GM21723 (cell line): ENCODE results near the gene PDE4A.
"Not testable (repeated sequence)": the region's sequence is repeated elsewhere in the genome, so short reads cannot be mapped to it uniquely, and the experiment has no call there.

Experiments used
- ATAC-seq: cut with Tn5 transposase; IDR thresholded peaks from one replicate; pipeline ENCODE4 v1.9.1; 2021; ENCODE audit warnings: mild to moderate bottlenecking, moderate library complexity; ENCODE audit not compliant: unreplicated experiment

PDE4A gene

DNA sequence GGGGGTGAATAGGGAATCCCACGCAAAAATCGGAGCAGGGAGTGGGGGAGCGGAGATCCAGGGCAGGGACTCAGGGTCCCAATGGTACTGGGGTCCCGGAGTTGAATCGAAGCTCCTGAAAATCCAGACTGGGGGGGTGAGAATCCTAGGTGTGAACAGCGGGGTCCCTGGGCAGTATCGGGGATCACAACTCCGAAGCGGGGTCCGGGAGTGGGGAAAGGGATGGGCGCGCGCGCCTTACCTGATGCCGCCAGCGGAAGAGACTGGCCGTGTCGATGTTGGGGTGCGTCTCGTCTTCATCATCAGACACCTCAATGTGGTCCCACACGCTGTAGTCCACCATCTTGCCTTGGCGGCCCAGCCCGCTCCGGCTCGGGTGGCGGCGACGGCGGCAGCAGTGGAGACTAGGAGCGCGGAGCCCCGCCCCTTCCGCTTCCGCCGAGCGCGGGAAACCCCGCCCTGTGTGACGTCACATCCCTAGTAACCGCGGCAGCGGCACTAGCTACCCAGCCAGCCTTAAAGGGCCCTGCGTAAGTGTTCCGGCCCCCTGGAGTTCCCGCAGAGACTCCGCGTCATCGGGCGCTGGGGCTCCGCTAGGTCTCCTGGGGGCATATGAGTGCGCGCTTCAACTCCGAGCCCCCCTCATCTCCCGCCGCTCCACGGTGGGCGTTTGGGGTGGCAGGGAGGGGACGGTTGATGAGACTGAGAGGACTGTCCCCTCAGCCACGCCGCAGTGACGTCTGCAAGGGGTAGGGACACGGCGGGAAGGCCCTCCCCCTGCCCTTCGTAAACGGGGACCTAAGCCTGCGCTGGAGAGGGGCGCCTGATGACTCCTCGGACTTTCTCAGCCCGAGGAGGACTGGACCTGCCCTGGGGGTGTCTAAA is 17.0 kb upstream of the PDE4A start, which contains the start of gene CDC37:
TSS of gene CDC37 (minus strand) at position 406 of the 885 bp plus-strand sequence. CDS start at position 343, 63 bp downstream.
- ATAC-seq, result peak; percentile 67

- ATAC-seq, result no peak
These were observed 15.2 kb upstream of the PDE4A start for GRCh38 chr19:10404888-10405820.

DNA sequence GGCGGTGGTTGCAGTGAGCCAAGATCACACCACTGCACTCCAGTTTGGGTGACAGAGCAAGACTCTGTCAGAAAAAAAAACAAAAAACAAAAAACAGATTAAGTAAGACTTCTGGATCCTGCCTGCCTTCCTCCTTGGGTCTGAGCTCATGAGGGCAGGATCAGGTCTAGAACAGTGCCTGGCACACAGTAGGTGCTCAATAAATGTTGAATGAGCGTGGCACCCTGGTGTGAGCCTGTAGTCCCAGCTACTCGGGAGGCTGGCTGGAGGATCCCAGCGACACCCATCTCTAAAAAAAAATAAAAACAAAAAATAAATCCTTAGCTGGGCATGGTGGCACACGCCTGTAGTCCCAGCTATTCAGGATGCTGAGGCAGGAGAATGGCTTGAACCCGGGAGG is 14.1 kb upstream of the PDE4A start:
- ATAC-seq, result no peak

DNA sequence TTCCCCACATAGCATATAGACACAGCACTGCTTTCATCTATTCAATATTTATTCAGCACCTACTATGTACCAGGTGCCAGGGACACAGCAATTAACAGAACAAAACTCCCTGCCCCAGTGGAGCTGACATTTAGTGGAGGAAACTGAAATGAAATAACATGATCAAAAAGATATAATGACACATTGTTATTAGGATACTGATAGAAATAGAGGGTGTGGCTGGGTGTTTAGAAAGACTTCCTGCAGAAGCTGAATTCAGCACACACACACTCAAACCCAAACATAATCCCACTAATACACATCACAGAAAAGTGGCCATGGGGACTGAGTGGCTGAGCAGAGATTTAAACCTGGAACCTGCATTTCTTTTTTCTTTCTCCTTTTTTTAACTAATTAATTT is 13.2 kb upstream of the PDE4A start:
- no peak for ATAC-seq

- ATAC-seq, result no peak
These were observed 11.6 kb upstream of the PDE4A start for GRCh38 chr19:10408511-10409283.

- ATAC-seq, result not testable (repeated sequence)
These were observed 9.1 kb upstream of the PDE4A start for GRCh38 chr19:10411224-10411623.

GRCh38 chr19:10412257-10412977 is 7.9 kb upstream of the PDE4A start:
- ATAC-seq, result peak; percentile 54

DNA sequence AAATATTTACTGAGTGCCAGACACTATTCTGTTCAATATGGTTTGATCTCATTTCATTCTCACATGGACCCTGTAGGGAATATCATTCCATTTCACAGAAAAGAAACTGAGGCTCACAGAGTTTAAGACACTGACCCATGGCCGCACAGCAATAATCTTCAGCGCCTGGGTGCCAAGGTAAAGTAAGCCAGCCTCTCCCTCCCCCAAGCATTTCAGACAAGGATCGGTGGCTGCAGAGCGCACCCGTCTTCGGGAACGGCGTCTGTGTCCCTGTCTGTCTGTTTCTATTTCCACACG is 4.3 kb upstream of the PDE4A start:
- ATAC-seq, result no peak

- no peak for ATAC-seq
These were observed 3.7 kb upstream of the PDE4A start for GRCh38 chr19:10416380-10417257.

DNA sequence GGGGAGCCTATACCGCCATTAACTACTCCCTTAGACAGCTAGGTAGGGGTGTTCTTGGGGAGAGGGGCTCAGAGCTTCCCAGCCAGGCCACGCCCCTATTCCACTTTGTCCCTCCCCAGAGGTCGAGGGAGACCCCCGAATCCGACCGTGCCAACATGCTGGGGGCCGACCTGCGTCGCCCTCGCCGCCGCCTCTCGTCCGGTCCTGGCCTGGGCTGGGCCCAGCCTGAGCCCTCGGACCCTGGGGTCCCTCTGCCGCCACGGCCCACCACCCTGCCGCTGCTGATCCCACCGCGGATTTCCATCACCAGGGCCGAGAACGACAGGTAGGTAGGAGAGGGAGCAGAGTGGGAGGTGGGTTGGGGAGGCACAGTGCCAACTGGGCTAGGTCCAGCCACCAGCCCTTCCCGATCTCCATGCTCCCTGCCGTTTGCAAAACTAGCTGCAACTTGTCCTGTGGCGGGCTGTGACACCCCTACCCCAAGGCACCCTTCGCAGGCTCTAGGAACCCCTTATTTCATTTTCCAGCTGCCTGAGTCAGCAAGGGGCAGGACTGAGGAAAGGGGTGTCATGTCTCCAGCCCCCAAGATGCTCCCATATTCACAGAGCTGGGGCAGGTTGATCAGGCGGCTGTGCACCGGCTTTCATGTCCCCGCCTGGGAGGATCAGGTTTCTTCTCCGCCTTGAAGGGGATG is 2.6 kb upstream of the PDE4A start:
- no peak for ATAC-seq

DNA sequence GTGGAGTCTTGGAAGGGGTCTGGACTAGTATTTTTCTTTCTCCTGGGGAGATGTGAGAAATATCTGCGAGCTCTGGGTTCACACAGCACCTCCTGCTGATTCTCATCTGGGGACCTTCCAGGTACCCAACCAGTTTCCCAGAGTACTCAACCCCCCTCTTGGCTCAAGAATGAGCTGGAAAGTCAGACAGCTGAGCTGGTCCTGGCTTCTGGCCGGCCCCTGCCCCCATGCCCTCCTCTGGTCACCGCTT is 2.2 kb upstream of the PDE4A start:
- no peak for ATAC-seq

GRCh38 chr19:10418485-10419199 is 1.7 kb upstream of the PDE4A start:
- no peak for ATAC-seq

GRCh38 chr19:10419200-10419645 is 1.1 kb upstream of the PDE4A start:
- no peak for ATAC-seq

DNA sequence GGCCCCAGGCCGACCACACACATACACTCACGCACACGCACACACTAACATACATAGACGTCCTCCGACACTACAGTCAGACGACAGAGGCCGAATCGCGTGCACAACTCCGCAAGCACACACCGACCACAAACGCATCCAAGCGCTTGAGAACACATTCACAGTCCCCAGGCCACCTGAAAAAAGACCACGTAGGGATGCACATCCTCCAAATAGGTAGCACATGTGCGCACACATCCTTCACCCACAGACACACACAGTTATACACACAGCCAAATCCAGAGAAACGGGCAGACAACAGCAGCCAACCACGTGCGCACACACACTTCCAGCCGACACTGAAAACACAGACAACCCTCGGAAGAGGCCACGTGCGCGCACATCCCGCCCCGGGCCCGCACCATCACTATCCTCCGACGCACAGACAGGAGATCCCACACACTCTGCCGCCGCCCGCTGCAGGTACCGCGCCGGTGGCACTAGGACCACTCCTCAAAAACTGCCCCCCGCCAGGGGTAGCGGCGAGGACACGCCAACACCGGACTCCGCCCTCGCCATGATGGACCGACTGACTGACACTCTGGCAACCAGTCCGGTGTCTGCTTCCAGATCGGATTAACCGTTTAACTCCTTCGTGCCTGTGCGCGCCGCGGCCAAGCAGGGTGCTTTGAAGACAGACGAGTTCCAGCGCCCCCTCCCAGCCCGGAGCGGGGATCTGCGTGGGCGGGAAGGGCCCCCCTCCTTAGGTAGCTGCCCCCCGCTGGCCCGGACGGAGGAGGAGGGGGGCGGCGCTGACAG is 493 bp upstream of the PDE4A start:
- ATAC-seq, result no peak

GRCh38 chr19:10421240-10422045 is 1.1 kb downstream of the PDE4A start:
- ATAC-seq, result no peak

DNA sequence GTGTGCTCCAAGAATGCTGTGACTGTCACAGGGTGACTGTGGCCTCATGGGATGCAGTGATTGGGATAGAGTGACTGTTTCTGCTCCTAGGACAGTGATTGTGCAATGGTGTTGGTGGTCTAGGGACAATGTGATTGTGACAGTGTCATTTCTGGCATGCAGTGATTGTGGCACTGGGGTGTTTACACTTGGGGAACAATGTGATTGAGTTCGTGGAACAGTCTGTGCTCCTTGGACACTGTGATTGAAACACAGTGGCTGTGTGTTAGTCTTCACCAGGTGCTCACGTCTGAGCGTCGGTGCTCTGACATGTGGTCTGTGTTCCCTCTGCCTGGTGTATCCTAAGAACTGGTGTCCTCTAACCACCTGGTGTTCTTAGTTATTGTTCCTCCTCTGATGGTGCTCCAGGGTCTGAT is 1.7 kb downstream of the PDE4A start:
- ATAC-seq, result no peak

DNA sequence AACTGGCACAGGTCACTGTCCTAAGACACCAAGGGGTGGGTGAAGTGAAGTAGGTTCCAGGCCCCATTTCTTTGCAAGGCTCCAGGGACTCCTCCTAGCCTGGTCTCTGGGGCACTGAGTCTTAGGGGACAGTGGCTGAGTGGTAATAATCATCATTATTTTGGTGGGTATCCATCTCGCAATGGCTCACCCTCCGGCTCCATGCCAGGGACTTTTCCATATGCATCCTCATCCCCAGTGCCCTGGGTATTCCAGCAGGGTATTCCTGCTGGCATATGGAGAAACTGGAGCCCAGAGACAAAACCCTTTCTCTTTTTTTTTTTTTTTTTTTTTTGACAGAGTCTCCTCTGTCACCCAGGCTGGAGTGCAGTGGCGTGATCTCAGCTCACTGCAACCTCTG is 2.5 kb downstream of the PDE4A start:
- no peak for ATAC-seq
